C4-2B (cell line): ENCODE measurements around the gene EFTUD2.
A peak's percentile ranks its signal among the peaks of the same experiment; 100 is the strongest.

Source experiments
- H3K27ac ChIP-seq: fragments of 450-650 bp; 2 replicates; pipeline ENCODE4 v1.5.1; 2017
- CTCF ChIP-seq: fragments of 450-650 bp; conservative IDR thresholded peaks from 2 replicates; pipeline ENCODE4 v1.5.1; 2017; ENCODE audit warnings: mild to moderate bottlenecking
- ZFX ChIP-seq: fragments of 450-650 bp; IDR thresholded peaks from 2 replicates; pipeline ENCODE4 v1.6.1; 2017

The EFTUD2 gene

GRCh38 chr17:44865231-44865660 is 34.0 kb downstream of the EFTUD2 start:
- no peak overlapping the region for H3K27ac ChIP-seq
- TF ChIP-seq ZFX, result no peak
- TF ChIP-seq CTCF, result peak; percentile 94

GRCh38 chr17:44864831-44865230 is 34.4 kb downstream of the EFTUD2 start:
- no peak for TF ChIP-seq ZFX
- no peak for TF ChIP-seq CTCF
- H3K27ac ChIP-seq, result no peak overlapping the region

- no peak for TF ChIP-seq ZFX
- no peak for TF ChIP-seq CTCF
- H3K27ac ChIP-seq, result no peak overlapping the region
These were observed 36.0 kb downstream of the EFTUD2 start for GRCh38 chr17:44863061-44863918.

- H3K27ac ChIP-seq, result no peak overlapping the region
- no peak for TF ChIP-seq CTCF
- no peak for TF ChIP-seq ZFX
These were observed 36.8 kb downstream of the EFTUD2 start for GRCh38 chr17:44862278-44862914.

- no peak overlapping the region for H3K27ac ChIP-seq
- TF ChIP-seq ZFX (no peak), CTCF (no peak)
These were observed 39.5 kb downstream of the EFTUD2 start for GRCh38 chr17:44859701-44860100.

GRCh38 chr17:44854192-44854591 is 45.1 kb downstream of the EFTUD2 start:
- no peak overlapping the region for H3K27ac ChIP-seq
- TF ChIP-seq ZFX (no peak), CTCF (no peak)

- TF ChIP-seq CTCF, result no peak
- no peak for TF ChIP-seq ZFX
- no peak overlapping the region for H3K27ac ChIP-seq
These were observed 48.6 kb downstream of the EFTUD2 start for GRCh38 chr17:44850612-44851011.
